ENCODE data around the gene PRRC2B.
"Not testable (repeated sequence)": the region's sequence is repeated elsewhere in the genome, so short reads cannot be mapped to it uniquely, and the experiment has no call there.

Gene PRRC2B

DNA sequence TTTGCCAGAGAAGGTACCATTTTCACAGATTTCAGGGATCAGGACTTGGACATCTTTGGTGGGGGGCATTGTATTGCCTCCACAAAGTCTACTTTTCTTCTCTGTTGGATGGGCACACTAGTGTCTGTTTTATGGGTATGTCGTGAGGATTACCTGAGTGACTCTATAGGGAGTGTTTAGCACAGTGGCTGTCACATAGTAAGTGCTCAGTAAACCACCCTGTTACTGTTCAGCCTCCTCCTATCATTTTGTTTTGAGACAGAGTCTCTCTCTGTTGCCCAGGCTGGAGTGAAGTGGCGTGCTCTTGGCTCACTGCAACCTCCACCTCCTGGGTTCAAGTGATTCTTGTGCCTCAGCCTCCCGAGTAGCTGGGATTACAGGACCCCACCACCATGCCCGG, 2.4 kb upstream of the PRRC2B start:
- H3K4me3 ChIP-seq (ENCODE audit: low read depth in 1 of 2, low read length in 1 of 2) = no peak overlapping the region

DNA sequence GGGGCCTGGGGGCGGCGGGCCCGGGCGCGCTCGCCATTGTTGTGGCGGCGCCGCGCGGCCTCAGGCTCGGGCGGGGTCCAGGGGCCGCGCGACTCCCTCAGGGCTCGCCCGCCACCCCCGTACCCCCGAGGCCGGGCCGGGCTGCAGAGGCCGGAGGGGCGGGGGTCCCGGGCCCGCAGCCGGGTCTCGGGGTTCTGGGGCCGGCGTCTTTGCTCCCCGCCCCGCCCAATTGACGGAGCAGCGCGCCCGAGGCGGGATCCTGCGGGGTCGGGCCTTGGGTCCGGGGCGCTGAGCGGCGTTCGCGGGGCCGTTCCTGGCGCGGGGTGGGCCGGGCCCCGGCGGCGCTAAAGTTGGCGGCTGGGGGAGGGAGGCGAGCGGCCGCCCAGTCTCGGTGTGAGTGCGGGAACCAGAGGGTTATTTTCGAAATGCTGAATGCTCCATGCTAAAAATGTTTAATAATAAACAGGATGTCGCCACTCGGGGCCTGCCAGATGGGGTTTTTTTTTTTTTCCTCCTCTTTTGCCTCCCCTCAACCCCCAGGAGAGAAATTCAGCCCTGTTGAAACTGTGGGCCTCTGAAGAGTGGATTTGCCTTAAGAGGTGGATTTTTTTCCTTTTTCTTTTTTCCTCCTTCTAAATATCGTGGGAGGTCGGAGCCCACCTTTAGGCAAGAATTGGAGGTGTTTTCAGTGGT, 724 bp downstream of the PRRC2B start:
- Histone ChIP-seq H3K27me3 (no peaks in the 10 kb centered on the region), H3K4me3 (ENCODE audit: low read depth in 1 of 2, low read length in 1 of 2) (peak overlapping the region; percentile 60 to 68), H3K36me3 (no peaks in the 10 kb centered on the region), H3K4me1 (ENCODE audit: control insufficient read depth in 1 of 2, insufficient read depth in 1 of 2, low read depth in 1 of 2, low read length in 1 of 2) (peaks cover 49 to 54% of the 10 kb centered on the region in 2 experiments), H3K27ac (peak overlapping the region; percentile 89), H3K9me3 (no peaks in the 10 kb centered on the region)
- TF ChIP-seq, protein P1, sequence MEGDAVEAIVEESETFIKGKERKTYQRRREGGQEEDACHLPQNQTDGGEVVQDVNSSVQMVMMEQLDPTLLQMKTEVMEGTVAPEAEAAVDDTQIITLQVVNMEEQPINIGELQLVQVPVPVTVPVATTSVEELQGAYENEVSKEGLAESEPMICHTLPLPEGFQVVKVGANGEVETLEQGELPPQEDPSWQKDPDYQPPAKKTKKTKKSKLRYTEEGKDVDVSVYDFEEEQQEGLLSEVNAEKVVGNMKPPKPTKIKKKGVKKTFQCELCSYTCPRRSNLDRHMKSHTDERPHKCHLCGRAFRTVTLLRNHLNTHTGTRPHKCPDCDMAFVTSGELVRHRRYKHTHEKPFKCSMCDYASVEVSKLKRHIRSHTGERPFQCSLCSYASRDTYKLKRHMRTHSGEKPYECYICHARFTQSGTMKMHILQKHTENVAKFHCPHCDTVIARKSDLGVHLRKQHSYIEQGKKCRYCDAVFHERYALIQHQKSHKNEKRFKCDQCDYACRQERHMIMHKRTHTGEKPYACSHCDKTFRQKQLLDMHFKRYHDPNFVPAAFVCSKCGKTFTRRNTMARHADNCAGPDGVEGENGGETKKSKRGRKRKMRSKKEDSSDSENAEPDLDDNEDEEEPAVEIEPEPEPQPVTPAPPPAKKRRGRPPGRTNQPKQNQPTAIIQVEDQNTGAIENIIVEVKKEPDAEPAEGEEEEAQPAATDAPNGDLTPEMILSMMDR (IDR thresholded peaks at IDR 0.05) = no peak

More for the DNA sequence above, 2.4 kb upstream of the PRRC2B start:
- TF ChIP-seq, protein P1 (IDR thresholded peaks at IDR 0.05) = no peak
- Histone ChIP-seq H3K36me3 (no peaks in the 10 kb centered on the region), H3K27ac (no peak overlapping the region), H3K27me3 (no peaks in the 10 kb centered on the region), H3K9me3 (no peaks in the 10 kb centered on the region), H3K4me1 (ENCODE audit: control insufficient read depth in 1 of 2, insufficient read depth in 1 of 2, low read depth in 1 of 2, low read length in 1 of 2) (peaks cover 24 to 29% of the 10 kb centered on the region in 2 experiments)

- Histone ChIP-seq H3K4me3 (ENCODE audit: low read depth in 1 of 2, low read length in 1 of 2) (peak overlapping the region; percentile 60 to 68), H3K4me1 (ENCODE audit: control insufficient read depth in 1 of 2, insufficient read depth in 1 of 2, low read depth in 1 of 2, low read length in 1 of 2) (peaks cover 49 to 54% of the 10 kb centered on the region in 2 experiments), H3K27me3 (no peaks in the 10 kb centered on the region), H3K36me3 (no peaks in the 10 kb centered on the region), H3K9me3 (no peaks in the 10 kb centered on the region), H3K27ac (peak overlapping the region; percentile 89)
- TF ChIP-seq, protein P1 (IDR thresholded peaks at IDR 0.05) = no peak
Measured at GRCh38 chr9:131395157-131396098, 1.5 kb downstream of the PRRC2B start.

GRCh38 chr9:131396099-131396479, 2.2 kb downstream of the PRRC2B start:
- Histone ChIP-seq H3K4me1 (ENCODE audit: control insufficient read depth in 1 of 2, insufficient read depth in 1 of 2, low read depth in 1 of 2, low read length in 1 of 2) (peaks cover 49 to 54% of the 10 kb centered on the region in 2 experiments), H3K4me3 (ENCODE audit: low read depth in 1 of 2, low read length in 1 of 2) (peak overlapping the region in 1 of 2 experiments; percentile 0), H3K27ac (peak overlapping the region; percentile 89)
- not testable (repeated sequence) for H3K27me3 ChIP-seq, H3K9me3 ChIP-seq, H3K36me3 ChIP-seq

- no peaks in the 10 kb centered on the region for H3K36me3 ChIP-seq
- H3K4me3 ChIP-seq (ENCODE audit: low read depth in 1 of 2, low read length in 1 of 2) = no peak overlapping the region
- no peaks in the 10 kb centered on the region for H3K27me3 ChIP-seq
- no peaks in the 10 kb centered on the region for H3K9me3 ChIP-seq
- peak overlapping the region; percentile 45 for H3K27ac ChIP-seq
- H3K4me1 ChIP-seq (ENCODE audit: control insufficient read depth in 1 of 2, insufficient read depth in 1 of 2, low read depth in 1 of 2, low read length in 1 of 2) = peaks cover 49 to 54% of the 10 kb centered on the region in 2 experiments
- TF ChIP-seq, protein P1 (IDR thresholded peaks at IDR 0.05) = no peak
Measured at GRCh38 chr9:131396626-131397025, 2.7 kb downstream of the PRRC2B start.

Measured in neutrophil (primary cell).